GM18868 (cell line): ENCODE data around the gene EPB41L5.
"Not testable (repeated sequence)": the region's sequence is repeated elsewhere in the genome, so short reads cannot be mapped to it uniquely, and the experiment has no call there.

Experiments used
- ATAC-seq: cut with Tn5 transposase; IDR thresholded peaks from one replicate; pipeline ENCODE4 v1.9.1; 2021; ENCODE audit warnings: mild to moderate bottlenecking, moderate library complexity; ENCODE audit not compliant: unreplicated experiment

Gene EPB41L5

GRCh38 chr2:120094795-120095194 lies 81.9 kb downstream of the EPB41L5 start:
- no peak for ATAC-seq

GRCh38 chr2:120100627-120101026 lies 87.8 kb downstream of the EPB41L5 start:
- no peak for ATAC-seq

GRCh38 chr2:120103723-120104467 lies 91.0 kb downstream of the EPB41L5 start:
- no peak for ATAC-seq

GRCh38 chr2:120104772-120105171 lies 91.9 kb downstream of the EPB41L5 start:
- ATAC-seq: no peak

GRCh38 chr2:120105360-120105759 lies 92.5 kb downstream of the EPB41L5 start:
- ATAC-seq: peak; percentile 89

GRCh38 chr2:120108049-120108448 lies 95.2 kb downstream of the EPB41L5 start:
- no peak for ATAC-seq

GRCh38 chr2:120108749-120109148 lies 95.9 kb downstream of the EPB41L5 start:
- ATAC-seq: no peak

- ATAC-seq: peak; percentile 44
Observed at GRCh38 chr2:120109186-120110061, 96.5 kb downstream of the EPB41L5 start.

GRCh38 chr2:120110062-120110362 lies 97.1 kb downstream of the EPB41L5 start:
- ATAC-seq: no peak

GRCh38 chr2:120110507-120110906 lies 97.6 kb downstream of the EPB41L5 start:
- no peak for ATAC-seq

GRCh38 chr2:120111193-120111592 lies 98.3 kb downstream of the EPB41L5 start:
- no peak for ATAC-seq

GRCh38 chr2:120118018-120118417 lies 105.1 kb downstream of the EPB41L5 start:
- no peak for ATAC-seq

- no peak for ATAC-seq
Observed at GRCh38 chr2:120118471-120118870, 105.6 kb downstream of the EPB41L5 start.

GRCh38 chr2:120121337-120121736 lies 108.5 kb downstream of the EPB41L5 start:
- not testable (repeated sequence) for ATAC-seq

- ATAC-seq: no peak
Observed at GRCh38 chr2:120123090-120123489, 110.2 kb downstream of the EPB41L5 start.

- no peak for ATAC-seq
Observed at GRCh38 chr2:120125195-120125594, 112.3 kb downstream of the EPB41L5 start.

- ATAC-seq: no peak
Observed at GRCh38 chr2:120128216-120128615, 115.3 kb downstream of the EPB41L5 start.

- ATAC-seq: no peak
Observed at GRCh38 chr2:120132190-120132589, 119.3 kb downstream of the EPB41L5 start.

GRCh38 chr2:120132691-120133090 lies 119.8 kb downstream of the EPB41L5 start:
- no peak for ATAC-seq

GRCh38 chr2:120133572-120134244 lies 120.8 kb downstream of the EPB41L5 start:
- no peak for ATAC-seq

GRCh38 chr2:120134263-120134662 lies 121.4 kb downstream of the EPB41L5 start:
- no peak for ATAC-seq

- not testable (repeated sequence) for ATAC-seq
Observed at GRCh38 chr2:120135013-120135412, 122.1 kb downstream of the EPB41L5 start.
